Panc1 (cell line): Measurements from ENCODE around the gene GDF7. TPM values are rescaled to one million over a fixed set of nuclear protein-coding genes. Genes with fewer than 3 reads are reported as not detected.

Source experiments
- ATAC-seq: fragments of 200-7000 bp; cut with Tn5 transposase; 2 replicates; pipeline ENCODE4 v1.9.1; 2020; ENCODE audit warnings: mild to moderate bottlenecking, moderate library complexity
- BruUV-seq: library from RNA; stranded (reverse); fragments of 400-500 nt; replicated peaks from 2 replicates; lab custom pipeline; 2021; lab: Mats Ljungman, UMichigan
- CTCF ChIA-PET: fragments of 300-600 bp; sonication (Branson Sonifier 250); formaldehyde crosslinking; loops from one replicate; lab custom pipeline; 2022; ENCODE audit warnings: antibody characterized with exemption; lab: Charles Lee
- POLR2A ChIA-PET: fragments of 300-600 bp; sonication (Branson Sonifier 250); formaldehyde crosslinking; loops from one replicate; lab custom pipeline; 2022; ENCODE audit warnings: antibody characterized with exemption; lab: Charles Lee
- DNase-seq: peaks from one replicate; pipeline ENCODE4 v3.0.0-alpha.2; 2010; ENCODE audit warnings: low read depth, low spot score
- H3K27ac ChIP-seq: 2 replicates; pipeline ENCODE4 v1.5.1; 2011; ENCODE audit warnings: mild to moderate bottlenecking, low read length, inconsistent platforms
- H3K27me3 ChIP-seq: fragments of 200-500 bp; sonication (Bioruptor generic); 2 replicates; pipeline ENCODE4 v1.6.0; 2014; ENCODE audit warnings: low read length, inconsistent platforms; ENCODE audit not compliant: control insufficient read depth, insufficient read depth
- H3K36me3 ChIP-seq: fragments of 200-500 bp; sonication (Bioruptor generic); 2 replicates; pipeline ENCODE4 v1.5.1; 2014; ENCODE audit warnings: inconsistent platforms, mild to moderate bottlenecking, low read length, moderate library complexity; ENCODE audit not compliant: control insufficient read depth, insufficient read depth
- H3K4me1 ChIP-seq: 2 replicates; pipeline ENCODE4 v1.5.1; 2011; ENCODE audit warnings: inconsistent platforms, mild to moderate bottlenecking, low read length, moderate library complexity; ENCODE audit not compliant: control insufficient read depth, insufficient read depth
- H3K4me3 ChIP-seq, 2 experiments: 2 replicates each; pipeline ENCODE4 v1.5.1; 2011 to 2012; ENCODE audit warnings: low read depth in 2 of 2, low read length in 2 of 2, mild to moderate bottlenecking in 2 of 2, inconsistent platforms in 1 of 2, moderate library complexity in 1 of 2
- H3K9me3 ChIP-seq: fragments of 200-500 bp; sonication (Bioruptor generic); 2 replicates; pipeline ENCODE4 v1.5.1; 2014; ENCODE audit warnings: low read depth, mild to moderate bottlenecking, inconsistent platforms, low read length, moderate library complexity; ENCODE audit not compliant: control insufficient read depth, insufficient read depth
- CTCF ChIP-seq: fragments of 450-650 bp; IDR thresholded peaks from 2 replicates; pipeline ENCODE4 v1.5.1; 2017; ENCODE audit warnings: mild to moderate bottlenecking
- POLR2AphosphoS5 ChIP-seq: IDR thresholded peaks from 2 replicates; pipeline ENCODE4 v1.6.1; 2012; ENCODE audit warnings: mild to moderate bottlenecking, low read depth, low read length, moderate library complexity
- REST ChIP-seq, 2 experiments: IDR thresholded peaks; 2 replicates each; pipeline ENCODE4 v1.6.1; 2011 to 2012; ENCODE audit warnings: low read depth in 2 of 2, control low read depth in 1 of 2, low read length in 1 of 2, mild to moderate bottlenecking in 1 of 2, moderate library complexity in 1 of 2; ENCODE audit not compliant: insufficient read depth in 1 of 2
- SIN3A ChIP-seq: IDR thresholded peaks from 2 replicates; pipeline ENCODE4 v1.6.1; 2012; ENCODE audit warnings: low read depth, mild to moderate bottlenecking, low read length, moderate library complexity, borderline replicate concordance; ENCODE audit not compliant: insufficient read depth
- TCF7L2 ChIP-seq: IDR thresholded peaks from 2 replicates; pipeline ENCODE4 v1.6.1; 2011; ENCODE audit warnings: mild to moderate bottlenecking, low read depth, low read length, inconsistent platforms
- in situ Hi-C: cut with HindIII; loops from 2 replicates; pipeline ENCODE4 v1.10.0; 2016; ENCODE audit warnings: low sequenced_read_pairs, low pct_unique_long_range_greater_than_20kb
- intact Hi-C: fragments of 100-400 bp; cut with micrococcal nuclease; formaldehyde crosslinking; loops from one replicate; pipeline ENCODE4 v1.10.0; 2022; ENCODE audit not compliant: unreplicated experiment
- total RNA-seq: library from RNA; stranded (reverse); gene quantifications from one replicate; pipeline ENCODE4 v1.2.1, GENCODE V29; 2021; ENCODE audit not compliant: unreplicated experiment

Gene GDF7
- total RNA-seq, 1 experiment from 2014 or later, result not detected

GRCh38 chr2:20631617-20632307, 35.2 kb upstream of the GDF7 start:
- Histone ChIP-seq H3K4me3 (no peak overlapping the region), H3K27ac (no peak overlapping the region), H3K4me1 (no peaks in the 10 kb centered on the region), H3K36me3 (no peaks in the 10 kb centered on the region; the same call in 1 of the 2 replicates), H3K9me3 (no peaks in the 10 kb centered on the region), H3K27me3 (no peaks in the 10 kb centered on the region)
- TF ChIP-seq TCF7L2 (no peak), REST (IDR thresholded peaks at IDR 0.05; ENCODE audit: insufficient read depth in 1 of 2, low read depth in 2 of 2, low read length in 1 of 2) (no peak), POLR2AphosphoS5 (no peak), CTCF (no peak), SIN3A (no peak)
- intact Hi-C loops, result no loop called here
- BruUV-seq, result no TSS peak
- no peak for DNase-seq
- CTCF ChIA-PET, result no interaction called here
- POLR2A ChIA-PET, result no interaction called here
- no peak for ATAC-seq
- in situ Hi-C loops, result loop anchor here (25.0 kb wide), 1 partner anchor 194 kb away; the partner anchor contains the start of gene RHOB

- Histone ChIP-seq H3K27me3 (no peaks in the 10 kb centered on the region), H3K36me3 (no peaks in the 10 kb centered on the region; the same call in 1 of the 2 replicates), H3K27ac (no peak overlapping the region), H3K4me1 (no peaks in the 10 kb centered on the region), H3K4me3 (no peak overlapping the region), H3K9me3 (no peaks in the 10 kb centered on the region)
- no peak for DNase-seq
- intact Hi-C loops, result no loop called here
- no peak for TF ChIP-seq POLR2AphosphoS5
- POLR2A ChIA-PET, result no interaction called here
- in situ Hi-C loops, result loop anchor here (25.0 kb wide), 1 partner anchor 195 kb away; the partner anchor contains the start of gene RHOB
- no TSS peak for BruUV-seq
- CTCF ChIA-PET, result interaction anchor here (0.9 kb wide), 1 partner anchor 188 kb away, joined by 4 read pairs; no protein-coding TSS in a partner anchor
- no peak for ATAC-seq
Observed at GRCh38 chr2:20632446-20632990, 34.4 kb upstream of the GDF7 start.
